GM19043 (cell line): Measurements from ENCODE around the gene SLX9.
"Not testable (repeated sequence)": the region's sequence is repeated elsewhere in the genome, so short reads cannot be mapped to it uniquely, and the experiment has no call there.

ENCODE experiments used
- ATAC-seq: cut with Tn5 transposase; IDR thresholded peaks from one replicate; pipeline ENCODE4 v1.9.1; 2021; ENCODE audit warnings: low read depth; ENCODE audit not compliant: unreplicated experiment

The SLX9 gene

GRCh38 chr21:44972301-44972814, 32.5 kb downstream of the SLX9 start:
- no peak for ATAC-seq

DNA sequence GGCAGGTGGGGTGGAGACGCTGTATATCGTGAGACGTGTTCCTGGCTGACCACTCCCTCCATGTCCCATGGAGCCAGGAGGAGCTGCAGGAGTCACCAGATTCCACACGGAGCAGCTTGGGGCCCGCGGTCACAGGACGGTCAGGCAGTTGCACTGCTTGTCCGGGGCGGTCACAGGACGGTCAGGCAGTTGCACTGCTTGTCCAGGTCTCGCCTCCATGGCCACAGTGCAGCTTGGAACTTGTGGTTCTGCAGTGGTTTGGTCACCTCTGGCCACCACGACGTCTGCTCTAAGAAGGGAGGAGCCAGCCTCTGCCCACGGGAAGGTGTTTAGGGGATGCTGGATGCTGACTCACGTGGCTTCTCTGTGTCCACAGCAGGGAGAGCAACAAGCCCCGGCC, 33.0 kb downstream of the SLX9 start:
- no peak for ATAC-seq

DNA sequence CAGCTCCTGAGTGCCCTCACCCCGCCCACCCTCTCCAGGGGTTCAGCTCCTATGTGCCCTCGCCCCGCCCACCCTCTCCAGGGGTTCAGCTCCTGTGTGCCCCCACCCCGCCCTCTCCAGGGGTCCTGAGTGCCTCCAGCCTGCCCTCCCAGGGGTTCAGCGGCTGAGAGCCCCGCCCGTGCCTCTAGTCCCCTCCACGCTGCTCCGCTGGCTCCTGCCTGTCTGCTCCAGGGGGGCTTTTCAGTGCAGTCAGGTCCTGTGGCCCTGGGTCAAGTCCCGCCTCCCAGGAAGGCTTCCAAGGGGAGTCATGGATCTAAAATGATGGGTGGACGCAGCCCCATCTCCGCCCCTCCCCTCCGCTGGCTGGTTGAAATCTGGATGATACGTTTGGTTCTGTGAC, 33.8 kb downstream of the SLX9 start:
- no peak for ATAC-seq

GRCh38 chr21:44974676-44975075, 34.8 kb downstream of the SLX9 start:
- no peak for ATAC-seq

- ATAC-seq, result no peak
Measured at GRCh38 chr21:44975720-44976555, 36.1 kb downstream of the SLX9 start.

DNA sequence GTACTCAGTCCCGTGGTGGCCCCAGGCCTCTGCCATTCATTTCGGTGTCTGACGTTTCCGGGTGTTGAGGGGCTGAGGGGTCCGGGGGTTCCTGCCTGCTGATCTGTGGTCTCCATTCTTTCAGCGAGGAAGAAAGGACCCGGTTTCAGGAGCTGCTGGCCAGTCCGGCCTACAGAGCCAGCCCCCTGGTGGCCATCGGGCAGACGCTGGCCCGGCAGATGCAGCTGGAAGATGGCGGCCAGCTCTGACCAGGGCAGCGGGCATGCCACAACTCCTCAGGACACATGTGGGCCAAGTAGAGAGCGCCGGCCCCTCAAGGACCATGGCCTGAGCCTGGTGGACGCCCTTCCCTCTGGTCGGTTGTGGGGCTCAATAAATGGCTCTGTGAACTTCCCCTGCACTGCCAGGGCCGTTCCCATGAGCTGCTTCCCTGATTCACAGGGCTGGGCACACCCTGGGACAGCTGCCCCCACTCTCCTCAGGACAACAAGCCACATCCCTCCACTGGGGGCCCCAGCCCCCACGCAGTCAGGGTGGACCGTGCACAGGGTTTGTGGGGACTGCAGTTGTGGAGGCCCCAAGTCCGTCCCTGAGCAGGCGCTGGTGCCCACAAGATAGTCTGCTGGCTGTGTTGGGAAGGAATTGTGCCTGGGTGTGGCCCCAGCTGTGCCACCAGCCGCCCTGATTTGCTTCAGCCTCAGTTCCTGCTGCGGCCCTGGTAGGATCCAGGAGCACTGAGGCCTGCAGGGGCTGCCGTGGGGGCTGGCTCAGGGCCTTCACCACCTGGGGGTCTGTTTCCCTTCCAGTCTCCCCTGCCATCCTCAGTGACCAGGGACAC, 36.9 kb downstream of the SLX9 start:
- not testable (repeated sequence) for ATAC-seq

DNA sequence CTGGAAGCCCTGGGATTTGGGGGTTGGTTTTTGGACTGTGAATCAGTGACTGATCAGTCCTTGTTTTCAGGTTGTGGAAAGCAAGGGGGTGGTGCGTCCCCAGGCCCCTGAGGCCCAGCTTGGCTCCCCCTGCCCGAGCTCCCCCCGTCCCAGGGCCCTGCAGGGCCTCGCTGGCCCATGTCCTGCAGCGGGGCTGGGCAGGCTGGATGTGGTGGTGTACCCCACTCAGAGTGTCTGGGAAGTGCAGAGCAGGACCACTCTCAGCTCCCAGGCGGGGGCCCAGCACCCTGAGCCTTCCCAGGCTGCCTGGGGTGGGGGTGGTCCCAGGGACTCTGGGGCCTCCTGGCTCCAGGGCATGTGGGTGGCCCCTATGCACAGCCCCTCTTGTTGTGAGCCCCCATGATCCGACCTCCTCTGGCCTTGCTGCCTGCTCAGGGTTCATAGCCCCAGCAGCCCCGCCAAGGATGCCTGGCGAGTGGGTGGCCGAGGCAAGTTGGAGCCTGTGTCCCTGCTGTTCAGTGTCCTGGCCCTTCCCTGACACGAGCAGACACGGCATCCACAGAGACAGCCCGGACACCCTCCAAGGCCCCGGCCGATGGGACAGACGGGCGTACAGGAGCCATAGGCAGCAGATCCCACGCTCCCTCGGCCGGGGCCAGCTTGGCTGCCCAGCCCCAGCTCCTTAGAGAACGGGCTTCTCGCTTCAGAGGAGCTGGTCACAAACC, 37.9 kb downstream of the SLX9 start:
- ATAC-seq, result no peak

GRCh38 chr21:44979687-44980561, 40.1 kb downstream of the SLX9 start:
- no peak for ATAC-seq

DNA sequence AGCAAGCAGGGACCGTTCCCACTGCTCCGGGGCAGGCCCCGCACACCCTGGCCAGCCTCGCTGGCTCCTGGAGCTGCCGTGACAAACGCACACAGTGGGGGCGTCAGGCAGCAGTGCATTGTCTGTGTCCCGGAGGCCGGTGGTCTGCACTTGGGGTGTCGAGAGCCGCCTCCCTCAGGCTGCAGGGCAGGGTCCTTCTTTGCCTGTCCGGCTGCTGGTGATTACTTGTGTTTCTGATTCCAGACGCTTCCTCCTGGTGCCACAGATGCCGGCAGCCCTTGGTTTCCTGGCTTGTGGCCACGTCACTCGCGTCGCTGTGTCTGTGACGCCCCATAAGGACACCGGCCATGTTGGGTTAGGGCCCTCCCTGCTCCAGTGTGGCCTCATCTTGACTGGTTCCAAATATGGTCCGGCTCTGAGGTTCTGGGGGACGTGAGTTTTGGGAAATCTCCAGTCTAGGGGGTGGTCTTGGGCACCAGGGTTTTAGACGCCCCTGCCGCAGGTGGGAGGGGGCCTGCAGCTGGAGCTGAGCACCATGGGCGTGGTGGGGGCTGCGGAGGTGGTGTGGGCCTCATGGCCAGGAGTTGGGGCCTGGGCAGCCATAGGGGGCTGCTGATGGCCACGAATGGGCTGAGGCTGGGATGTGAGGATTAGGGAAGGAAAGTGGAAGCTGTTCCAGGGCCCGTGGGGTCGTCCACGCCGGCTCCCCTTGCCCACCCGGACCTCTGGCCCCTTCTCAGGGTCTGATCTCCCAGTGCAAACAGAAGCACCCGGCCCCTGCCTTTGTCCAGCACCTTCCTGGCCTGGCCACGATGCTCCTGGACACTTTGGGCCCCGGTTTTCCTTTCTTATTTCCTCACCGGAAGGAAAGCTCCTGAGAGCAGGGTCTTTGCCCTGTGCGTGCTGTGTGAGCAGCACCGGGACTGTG, 41.0 kb downstream of the SLX9 start:
- ATAC-seq, result no peak

DNA sequence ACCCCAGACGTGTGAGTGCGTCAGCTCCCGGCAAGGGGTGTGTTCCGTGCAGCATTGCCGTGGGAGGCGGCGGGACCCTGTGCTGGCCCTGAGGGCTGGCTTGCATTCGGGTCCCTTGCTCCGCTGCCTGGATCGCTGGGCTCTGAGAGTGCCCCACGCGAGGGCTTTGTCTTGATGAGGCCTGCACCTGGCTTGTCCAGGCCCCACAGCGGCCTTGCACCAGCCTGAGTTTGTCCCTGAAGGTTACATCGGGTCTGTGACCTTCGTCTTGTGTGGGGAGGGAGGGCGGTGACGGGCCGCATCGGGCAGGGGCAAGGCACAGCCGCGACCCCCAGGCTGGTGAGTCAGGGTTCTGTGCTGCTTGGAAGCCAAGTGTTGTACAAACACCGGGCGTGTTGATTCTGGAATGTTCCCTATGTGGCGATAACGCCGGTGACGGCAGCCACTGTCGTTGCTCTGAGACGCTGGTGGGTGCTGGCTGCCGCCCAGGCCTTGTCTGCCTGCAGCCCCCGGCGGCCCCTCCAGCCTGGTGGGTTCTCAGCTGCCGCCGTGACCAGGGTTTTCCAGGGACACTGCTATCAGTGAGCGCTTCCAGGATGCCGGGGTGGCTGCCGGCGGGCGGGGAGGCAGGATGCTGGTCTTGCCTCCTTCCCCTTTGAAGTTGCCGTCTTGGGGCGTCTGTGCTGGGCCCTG, 42.9 kb downstream of the SLX9 start:
- no peak for ATAC-seq

GRCh38 chr21:44983421-44984206, 43.8 kb downstream of the SLX9 start:
- ATAC-seq, result no peak

DNA sequence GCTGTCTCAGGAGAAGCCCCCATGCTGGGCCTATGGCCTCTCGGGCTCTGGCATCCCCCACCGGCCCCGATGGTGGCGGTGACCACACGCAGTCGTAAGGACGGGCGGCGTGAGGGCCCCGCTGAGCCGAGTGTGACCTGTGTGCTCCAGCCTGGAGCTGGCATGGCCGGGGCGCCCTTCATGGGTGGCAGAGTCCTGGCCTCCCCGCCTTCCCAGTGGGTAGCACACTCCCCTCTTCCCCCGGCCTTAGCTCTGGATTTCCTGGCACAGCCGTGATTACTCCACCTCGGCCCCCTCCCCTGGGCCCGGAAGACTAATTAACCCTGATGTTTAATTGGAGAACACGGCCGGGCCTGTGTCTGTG, 44.6 kb downstream of the SLX9 start:
- no peak for ATAC-seq

- ATAC-seq, result no peak
Measured at GRCh38 chr21:44984792-44985440, 45.1 kb downstream of the SLX9 start.

GRCh38 chr21:44985441-44986401, 45.9 kb downstream of the SLX9 start:
- no peak for ATAC-seq

GRCh38 chr21:44986471-44987291, 46.9 kb downstream of the SLX9 start:
- ATAC-seq, result no peak
